Measurements from ENCODE around the gene NAA10. TPM values are rescaled to one million over a fixed set of nuclear protein-coding genes. Genes with fewer than 3 reads are reported as not detected.

The NAA10 gene
- total RNA-seq, 6 donors from 2014 or later, result 30.7 to 116 (median 76.2) TPM

DNA sequence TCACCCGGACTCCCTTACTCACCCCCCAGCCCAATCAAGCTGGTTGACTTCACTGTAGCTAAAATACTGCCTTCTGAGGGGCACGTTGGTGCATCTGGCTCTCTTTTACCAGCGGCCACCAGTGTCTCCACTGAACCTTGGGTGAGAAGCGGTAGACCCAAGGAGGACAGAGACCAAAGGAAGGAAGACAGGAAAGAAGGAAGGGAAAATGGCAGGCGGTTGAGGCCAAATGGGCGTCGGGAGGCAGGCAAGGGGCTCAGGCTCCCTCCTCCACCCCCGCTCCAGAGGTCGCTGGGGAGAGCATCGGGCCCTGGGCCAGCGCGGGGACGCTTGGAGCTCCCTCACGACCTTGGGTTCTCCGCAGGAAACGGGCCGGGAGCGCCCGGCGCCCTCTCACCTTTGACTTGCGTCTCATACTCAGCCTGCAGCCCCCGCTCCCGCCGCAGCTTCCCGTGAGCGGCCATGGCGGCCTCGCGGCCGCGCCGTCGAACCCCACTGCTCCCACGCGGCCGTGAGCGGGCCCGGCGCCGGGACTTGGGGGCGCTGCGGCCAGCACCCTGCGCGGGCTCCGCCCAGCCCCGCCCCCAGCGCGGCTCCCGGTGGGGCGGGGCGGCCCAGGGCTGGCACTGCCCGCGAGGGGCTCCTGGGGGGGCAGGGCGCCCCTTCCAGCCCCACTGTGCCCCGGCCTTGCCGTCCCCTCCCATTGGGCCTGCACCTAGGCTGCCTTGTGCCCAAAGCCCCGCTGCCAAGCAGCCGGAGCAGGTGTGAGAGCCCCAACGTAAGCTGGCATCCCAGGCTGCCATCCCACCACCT lies 8.9 kb downstream of the NAA10 start, which contains the start of gene ARHGAP4:
Gene ARHGAP4 (minus strand): TSS at position 526 of the 813 bp plus-strand sequence. CDS start 62 bp downstream, at position 464.
- H3K27ac ChIP-seq, result peak within 1 kb of the TSS; percentile 92 to 98 (median 95)
- WGBS, 2 donors, result 29 to 30% methylated on average over 2 to 35 of the region's 59 CpGs
- DNase-seq (peak in 1 of 2 donors; percentile 88), ATAC-seq (ENCODE audit: low FRiP score in 2 of 2) (no peak)
- H3K27me3 ChIP-seq, result peaks cover 0 to 11% (median 0%) of the 10 kb centered on the region in 4 donors
- peak within 1 kb of the TSS in 3 of 4 donors; percentile 50 to 62 (median 59) for H3K4me3 ChIP-seq
- no peak for TF ChIP-seq EP300 (IDR thresholded peaks at IDR 0.05)
- TF ChIP-seq, protein P1, sequence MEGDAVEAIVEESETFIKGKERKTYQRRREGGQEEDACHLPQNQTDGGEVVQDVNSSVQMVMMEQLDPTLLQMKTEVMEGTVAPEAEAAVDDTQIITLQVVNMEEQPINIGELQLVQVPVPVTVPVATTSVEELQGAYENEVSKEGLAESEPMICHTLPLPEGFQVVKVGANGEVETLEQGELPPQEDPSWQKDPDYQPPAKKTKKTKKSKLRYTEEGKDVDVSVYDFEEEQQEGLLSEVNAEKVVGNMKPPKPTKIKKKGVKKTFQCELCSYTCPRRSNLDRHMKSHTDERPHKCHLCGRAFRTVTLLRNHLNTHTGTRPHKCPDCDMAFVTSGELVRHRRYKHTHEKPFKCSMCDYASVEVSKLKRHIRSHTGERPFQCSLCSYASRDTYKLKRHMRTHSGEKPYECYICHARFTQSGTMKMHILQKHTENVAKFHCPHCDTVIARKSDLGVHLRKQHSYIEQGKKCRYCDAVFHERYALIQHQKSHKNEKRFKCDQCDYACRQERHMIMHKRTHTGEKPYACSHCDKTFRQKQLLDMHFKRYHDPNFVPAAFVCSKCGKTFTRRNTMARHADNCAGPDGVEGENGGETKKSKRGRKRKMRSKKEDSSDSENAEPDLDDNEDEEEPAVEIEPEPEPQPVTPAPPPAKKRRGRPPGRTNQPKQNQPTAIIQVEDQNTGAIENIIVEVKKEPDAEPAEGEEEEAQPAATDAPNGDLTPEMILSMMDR (IDR thresholded peaks at IDR 0.05), result peak in 2 of 6 experiments; percentile 5 to 13
- H3K4me1 ChIP-seq, result peaks cover 20 to 88% (median 47%) of the 10 kb centered on the region in 4 donors
- no peaks in the 10 kb centered on the region for H3K9me3 ChIP-seq
- H3K36me3 ChIP-seq, result peaks cover 0 to 13% (median 4%) of the 10 kb centered on the region in 4 donors

GRCh38 chrX:153925387-153925738 lies 9.5 kb downstream of the NAA10 start:
- Histone ChIP-seq H3K9me3 (no peaks in the 10 kb centered on the region), H3K27ac (peak overlapping the region; percentile 92 to 98 (median 95)), H3K36me3 (peaks cover 0 to 8% (median 1%) of the 10 kb centered on the region in 4 donors), H3K4me1 (peaks cover 20 to 91% (median 47%) of the 10 kb centered on the region in 4 donors), H3K27me3 (peaks cover 0 to 13% (median 0%) of the 10 kb centered on the region in 4 donors), H3K4me3 (peak overlapping the region in 3 of 4 donors; percentile 50 to 62 (median 59))
- no peak for DNase-seq
- TF ChIP-seq EP300 (IDR thresholded peaks at IDR 0.05), result no peak
- no peak for TF ChIP-seq POLR2A (IDR thresholded peaks at IDR 0.05)
- TF ChIP-seq POLR2AphosphoS5 (IDR thresholded peaks at IDR 0.05), result no peak
- TF ChIP-seq, protein P1 (IDR thresholded peaks at IDR 0.05), result no peak
- no peak for ATAC-seq (ENCODE audit: low FRiP score in 2 of 2)
- WGBS, 2 donors, result 62% methylated on average over 4 of the region's 4 CpGs; no CpG with 5 or more reads in 1 of the 2 donors

DNA sequence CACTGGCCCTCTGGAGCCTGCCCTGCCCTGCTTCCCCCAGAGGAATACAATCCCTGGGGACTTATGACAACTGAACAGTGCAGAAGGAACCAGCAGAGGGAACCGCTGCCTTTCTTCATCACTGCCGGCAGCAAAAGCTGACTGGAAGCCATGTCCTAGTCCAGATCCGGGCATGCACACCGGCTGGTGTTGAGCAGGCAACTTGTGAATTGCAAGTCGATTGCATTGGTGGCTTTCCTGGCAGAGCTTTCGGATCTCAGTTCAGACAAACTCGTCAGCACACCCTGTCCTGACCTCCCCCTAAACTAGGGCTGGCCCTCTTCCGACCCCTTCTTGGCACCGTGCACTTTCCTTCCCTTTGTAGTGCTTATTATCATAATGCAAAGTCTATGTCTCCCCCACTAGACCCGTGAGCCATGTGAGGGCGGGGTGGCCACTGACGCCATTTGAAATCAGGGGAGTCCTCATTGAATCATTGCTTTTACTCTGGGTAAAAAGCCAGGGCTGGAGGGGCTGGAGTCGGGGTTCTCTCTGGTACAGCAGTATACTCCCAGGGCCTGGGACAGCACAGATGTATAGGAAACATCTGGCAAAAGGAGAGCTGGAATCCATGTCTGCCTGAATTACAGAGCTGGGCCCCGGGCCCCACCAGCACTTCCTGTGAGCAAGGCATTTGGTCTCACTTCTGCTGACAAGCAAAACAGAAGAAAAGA lies 10.5 kb downstream of the NAA10 start:
- Histone ChIP-seq H3K4me3 (peak overlapping the region in 3 of 4 donors; percentile 50 to 62 (median 59)), H3K27ac (peak overlapping the region; percentile 92 to 98 (median 95)), H3K4me1 (peaks cover 20 to 81% (median 42%) of the 10 kb centered on the region in 4 donors), H3K36me3 (no peaks in the 10 kb centered on the region), H3K9me3 (no peaks in the 10 kb centered on the region), H3K27me3 (peaks cover 0 to 13% (median 0%) of the 10 kb centered on the region in 4 donors)
- DNase-seq (peak in 1 of 2 donors; percentile 68), ATAC-seq (ENCODE audit: low FRiP score in 2 of 2) (no peak)
- 0 to 34% methylated on average over 3 to 14 of the region's 14 CpGs for WGBS, 2 donors
- TF ChIP-seq POLR2AphosphoS5 (IDR thresholded peaks at IDR 0.05), result peak; percentile 16 to 68
- TF ChIP-seq, protein P1 (IDR thresholded peaks at IDR 0.05), result peak in 4 of 6 experiments; percentile 26 to 37 (median 33)
- peak in 1 of 4 donors; percentile 16 for TF ChIP-seq POLR2A (IDR thresholded peaks at IDR 0.05)
- no peak for TF ChIP-seq EP300 (IDR thresholded peaks at IDR 0.05)

- 33 to 63% methylated on average over 6 to 25 of the region's 25 CpGs for WGBS, 2 donors
- TF ChIP-seq, protein P1 (IDR thresholded peaks at IDR 0.05), result peak in 4 of 6 experiments; percentile 27 to 48 (median 44)
- TF ChIP-seq POLR2AphosphoS5 (IDR thresholded peaks at IDR 0.05), result no peak
- ATAC-seq (ENCODE audit: low FRiP score in 2 of 2) (peak; percentile 46 to 58), DNase-seq (peak in 1 of 2 donors; percentile 77)
- Histone ChIP-seq H3K4me3 (peak overlapping the region in 2 of 4 donors; percentile 8 to 62), H3K36me3 (peaks cover 0 to 7% (median 1%) of the 10 kb centered on the region in 4 donors), H3K9me3 (no peaks in the 10 kb centered on the region), H3K27ac (peak overlapping the region; percentile 12 to 98 (median 94)), H3K4me1 (peaks cover 20 to 74% (median 34%) of the 10 kb centered on the region in 4 donors), H3K27me3 (peaks cover 0 to 13% (median 0%) of the 10 kb centered on the region in 4 donors)
Measured at GRCh38 chrX:153922932-153923857, 11.6 kb downstream of the NAA10 start.
